Suppressor macrophage (primary cell): ENCODE measurements around the gene LRG1.

ENCODE experiments used
- DNase-seq, 4 experiments: peaks; one replicate each; pipeline ENCODE4 v3.0.0-alpha.2; 2020 to 2022

The LRG1 gene

DNA sequence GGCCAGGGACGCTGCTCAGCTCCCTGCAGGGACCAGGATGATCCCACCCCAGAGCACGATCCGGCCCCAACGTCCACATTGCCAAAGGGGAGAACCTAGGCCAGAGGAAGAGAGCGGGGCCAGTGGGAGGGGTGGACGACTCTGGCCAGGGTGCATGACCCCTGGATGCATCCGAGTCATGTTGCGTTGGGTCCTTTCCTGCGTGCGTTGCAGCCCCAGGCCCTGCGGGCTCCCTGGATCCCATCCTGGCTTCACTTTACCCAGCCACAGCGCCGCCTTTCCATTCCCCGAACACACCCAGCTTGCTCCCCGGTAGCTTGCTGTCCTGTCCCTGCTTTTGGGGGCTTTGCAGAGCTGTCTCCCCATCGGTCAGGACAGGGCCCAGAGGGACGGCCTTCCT is 32.0 kb downstream of the LRG1 start:
- DNase-seq = no peak

DNA sequence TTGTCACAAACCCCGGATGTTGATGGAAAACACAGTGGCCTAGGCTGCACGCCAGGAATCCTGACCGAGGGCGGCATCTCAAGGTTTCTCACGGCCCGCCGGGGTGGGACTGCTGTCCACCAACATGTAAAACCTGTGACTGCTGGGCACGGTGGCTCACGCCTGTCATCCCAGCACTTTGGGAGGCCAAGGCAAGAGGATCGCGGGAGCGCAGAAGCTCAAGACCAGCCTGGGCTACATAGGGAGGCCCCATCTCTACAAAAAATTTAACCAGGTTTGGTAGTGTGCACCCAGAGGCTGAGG is 32.7 kb downstream of the LRG1 start:
- no peak for DNase-seq

DNA sequence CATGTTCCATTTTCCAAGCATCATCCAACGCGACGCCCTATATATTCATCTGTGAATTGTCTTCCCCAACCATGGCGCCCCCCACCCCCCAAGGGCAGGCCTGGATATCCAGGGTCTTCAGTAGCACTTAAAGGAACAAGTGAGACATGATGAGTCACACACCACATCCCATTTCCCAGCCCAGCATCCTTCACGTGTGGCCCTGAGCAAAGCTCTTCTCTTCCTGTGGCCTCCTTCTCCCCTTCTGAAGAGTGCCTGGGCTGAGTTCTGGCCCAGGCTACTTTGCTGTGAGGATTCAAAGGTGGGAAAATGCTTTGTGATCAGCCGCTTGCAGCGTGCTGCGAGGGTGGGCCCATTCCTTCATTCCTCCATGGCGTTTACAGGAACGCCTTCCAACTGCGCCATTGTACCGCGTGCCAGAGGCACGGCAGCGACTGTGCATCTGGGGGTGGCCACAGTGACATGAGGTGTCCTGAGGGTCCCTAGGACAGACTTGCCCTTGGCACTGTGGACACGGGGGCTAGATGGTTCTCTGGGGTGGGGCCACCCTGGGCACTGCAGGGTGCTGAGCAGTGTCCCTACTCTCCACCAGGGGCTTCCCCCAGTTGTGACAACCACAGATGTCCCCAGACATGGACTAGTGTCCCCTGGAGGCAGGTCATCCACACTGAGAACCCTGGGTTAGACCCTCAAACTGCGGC is 33.2 kb downstream of the LRG1 start:
- peak; percentile 38 to 68 (median 63) for DNase-seq

DNA sequence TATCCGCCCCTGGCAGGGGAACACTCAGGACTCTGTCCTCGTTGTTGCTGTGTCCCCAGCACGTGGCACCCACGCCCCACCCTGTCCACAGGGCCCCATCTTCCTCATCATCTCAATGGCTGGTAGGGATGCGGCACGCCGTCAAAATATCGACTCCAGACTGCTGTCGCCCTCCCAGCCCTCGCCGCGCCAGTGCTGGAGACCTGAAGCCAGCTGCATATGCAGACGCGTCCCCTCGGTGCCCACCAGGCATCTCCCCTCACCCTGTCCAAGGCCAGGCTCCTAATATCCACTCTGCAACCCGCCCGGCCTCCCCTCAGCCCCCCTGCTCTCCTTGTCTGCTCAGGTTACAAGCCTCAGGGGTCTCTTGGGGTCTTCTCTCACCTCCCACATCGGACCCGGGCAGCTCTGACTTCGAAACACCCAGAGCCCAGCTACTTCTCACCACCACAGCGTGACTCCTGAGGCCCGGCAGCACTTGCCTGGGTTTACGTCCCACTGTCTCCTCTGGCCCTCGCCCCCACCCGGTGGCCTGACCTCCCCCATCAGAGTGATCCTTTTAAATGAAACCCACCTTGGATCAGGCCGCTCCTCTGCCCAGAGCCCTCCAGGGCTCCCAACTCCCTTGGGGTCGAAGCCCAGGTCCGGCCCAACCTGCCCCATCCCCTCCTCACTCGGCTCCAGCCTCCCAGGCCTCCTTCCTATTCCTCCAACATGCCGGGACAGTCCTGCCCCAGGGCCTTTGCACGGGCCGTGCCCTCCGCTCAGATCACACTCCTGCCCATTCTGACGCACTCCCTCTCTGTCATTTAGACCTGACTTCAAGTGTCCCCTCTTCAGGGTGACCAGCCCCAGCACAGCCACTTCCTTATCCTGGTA is 34.0 kb downstream of the LRG1 start:
- DNase-seq = no peak

DNA sequence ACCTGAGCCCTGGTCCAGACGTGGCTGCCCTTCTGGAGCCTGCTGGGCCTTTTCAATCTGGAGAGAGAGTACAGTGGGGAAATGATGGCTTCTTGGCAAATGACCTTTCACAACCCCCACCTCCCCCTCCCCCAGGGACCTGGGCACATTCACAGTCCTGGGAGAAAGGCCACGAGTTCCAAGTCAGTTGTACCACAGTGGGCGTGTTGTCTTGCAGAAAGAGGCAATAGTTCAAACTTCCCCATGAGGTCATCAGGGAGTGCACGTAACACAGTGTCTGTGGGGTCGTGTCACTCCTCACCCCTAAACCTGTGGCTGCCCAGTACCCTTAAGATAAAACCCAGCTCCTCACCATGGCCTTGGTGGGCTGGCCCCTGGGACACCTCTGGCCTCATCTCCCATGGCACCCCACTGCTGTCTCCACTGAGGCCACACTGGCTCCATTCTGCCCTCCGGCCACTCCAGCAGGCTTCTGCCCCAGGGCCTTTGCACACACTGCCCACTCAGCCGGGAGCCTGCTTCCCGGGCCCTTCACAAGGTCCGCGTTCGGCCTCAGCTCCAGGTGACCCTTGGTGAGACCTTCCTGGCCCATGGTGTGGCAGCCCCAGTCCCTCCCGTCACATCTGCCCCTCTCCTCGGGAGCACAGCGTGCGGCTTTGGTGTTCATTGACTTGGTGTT is 34.8 kb downstream of the LRG1 start:
- peak; percentile 85 to 95 (median 92) for DNase-seq

DNA sequence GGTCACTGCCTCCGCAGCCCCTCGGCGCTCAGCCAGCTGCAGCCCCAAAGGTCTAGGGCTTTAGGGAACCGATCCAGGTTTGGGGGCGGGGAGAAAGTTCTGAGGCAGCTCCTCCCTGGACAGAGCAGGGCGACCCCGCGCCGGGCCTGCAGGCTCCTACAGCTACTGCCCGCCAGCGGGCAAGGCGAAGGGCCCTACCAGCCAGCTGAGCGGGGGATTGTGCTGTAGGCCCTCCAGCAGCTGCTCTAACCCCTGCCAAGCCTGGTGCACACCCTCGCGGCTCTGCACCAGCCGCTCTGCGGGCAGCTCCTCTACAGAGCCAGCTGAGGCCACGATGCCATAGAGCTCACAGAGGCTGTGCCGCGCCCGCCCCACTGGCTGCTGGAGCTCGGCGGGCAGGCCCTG is 35.5 kb downstream of the LRG1 start:
- DNase-seq = no peak

DNA sequence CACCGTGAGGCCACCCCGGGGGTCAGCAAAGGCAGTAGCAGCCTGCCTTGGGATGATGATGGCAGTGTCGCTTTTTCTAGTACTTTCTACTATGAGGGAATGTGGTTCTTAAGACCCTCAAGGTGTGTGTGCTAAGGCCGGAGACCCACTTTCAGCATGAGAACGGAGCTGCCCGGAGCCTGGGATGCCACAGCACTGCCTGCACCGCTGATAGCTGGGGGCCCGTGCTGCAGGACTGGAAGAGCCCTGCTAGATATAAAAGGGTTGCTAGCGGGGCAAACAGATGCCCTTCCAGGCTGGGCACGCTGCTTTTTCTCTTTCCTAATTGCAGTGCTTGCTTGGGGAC is 36.0 kb downstream of the LRG1 start:
- DNase-seq = no peak

DNA sequence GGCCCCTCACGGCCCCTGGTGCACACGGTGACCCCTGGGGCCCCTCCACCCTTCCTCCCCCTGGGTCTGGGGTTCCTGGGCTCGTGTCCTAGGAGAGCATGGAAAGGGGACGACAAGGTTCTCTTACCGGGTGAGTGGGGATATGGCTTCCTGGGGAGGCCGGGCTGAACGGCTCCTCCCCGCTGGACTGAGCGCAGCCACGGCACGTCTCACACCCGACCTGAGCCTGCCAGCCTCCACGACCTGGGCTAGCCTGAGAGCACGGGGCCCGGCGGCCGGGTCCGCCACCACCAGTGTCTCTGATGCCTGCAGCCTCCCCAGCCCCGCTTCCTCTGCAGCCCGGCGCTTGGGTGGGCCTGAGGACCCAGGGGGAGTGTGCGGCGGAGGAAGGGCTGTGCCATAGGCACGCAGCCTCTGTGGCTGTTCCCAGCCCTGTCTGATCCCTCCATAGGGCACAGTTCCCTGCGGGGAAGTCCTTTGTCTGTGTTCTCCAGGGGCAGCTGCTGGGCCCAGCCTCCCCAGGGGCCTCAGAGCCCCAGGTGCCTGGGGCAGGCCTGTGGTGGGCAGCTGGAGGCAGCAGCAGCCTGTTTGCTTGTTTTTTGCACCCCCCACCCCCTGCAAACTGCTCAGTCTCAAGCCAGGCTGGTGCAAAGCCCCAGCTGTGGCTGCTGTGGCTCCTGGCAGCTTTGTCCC is 36.6 kb downstream of the LRG1 start:
- no peak for DNase-seq

DNA sequence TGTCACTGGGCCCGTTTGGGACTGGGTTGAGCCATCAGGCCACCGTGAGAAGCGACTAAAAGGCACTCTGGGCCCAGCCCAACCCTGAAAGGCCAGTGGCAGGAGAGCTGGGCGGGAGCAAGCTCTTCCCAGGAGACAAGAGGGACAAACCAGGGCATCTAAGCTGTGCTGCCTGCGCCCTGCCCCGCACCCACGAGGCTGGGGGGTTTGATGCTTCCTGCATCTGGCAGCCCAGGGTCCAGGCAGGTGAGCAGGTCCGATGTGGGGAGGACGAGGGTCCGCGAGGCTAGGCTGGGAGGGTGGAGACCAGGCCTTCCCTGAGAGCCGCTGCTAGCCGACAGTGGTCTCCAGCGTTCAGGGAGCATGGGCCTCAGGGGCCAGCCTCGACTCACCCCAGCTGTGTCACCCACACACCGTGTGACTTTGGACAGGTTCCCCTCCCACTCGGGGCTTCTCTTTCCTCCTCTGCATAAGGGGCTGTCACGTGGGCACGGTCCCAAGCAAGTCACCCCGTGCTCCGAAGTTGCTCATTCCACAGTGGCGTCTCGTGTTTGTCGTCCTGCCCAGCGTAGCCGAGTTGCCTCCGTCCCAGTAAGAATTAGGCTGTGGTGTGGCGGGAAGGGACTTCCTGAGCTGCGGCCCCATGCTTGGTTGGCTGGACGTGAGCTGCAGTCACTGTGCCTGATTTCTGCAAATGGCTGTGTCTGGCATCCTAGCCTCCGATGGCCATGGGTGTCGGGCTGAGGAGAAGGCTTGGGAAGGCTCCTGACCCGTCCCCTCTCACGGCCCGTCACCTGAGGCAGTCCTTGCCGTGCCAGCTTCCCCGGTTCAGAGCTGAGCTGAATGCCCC is 37.3 kb downstream of the LRG1 start:
- DNase-seq = peak in 2 of 4 experiments; percentile 26 to 28

DNA sequence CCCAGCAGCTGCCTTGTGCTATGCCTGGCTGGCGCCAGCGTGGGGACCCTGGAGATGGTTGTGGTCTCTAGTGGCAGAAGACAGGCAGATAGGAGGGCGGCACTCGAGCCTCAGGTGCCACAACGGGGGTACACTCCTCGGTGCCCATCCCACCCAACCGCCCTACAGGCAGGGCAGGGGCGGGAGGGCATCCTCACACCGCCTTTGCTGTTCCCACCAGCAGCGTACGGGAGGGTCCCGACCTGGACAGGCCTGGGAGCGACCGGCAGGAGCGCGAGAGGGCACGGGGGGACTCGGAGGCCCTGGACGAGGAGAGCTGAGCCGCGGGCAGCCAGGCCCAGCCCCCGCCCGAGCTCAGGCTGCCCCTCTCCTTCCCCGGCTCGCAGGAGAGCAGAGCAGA is 38.1 kb downstream of the LRG1 start:
- DNase-seq = no peak

DNA sequence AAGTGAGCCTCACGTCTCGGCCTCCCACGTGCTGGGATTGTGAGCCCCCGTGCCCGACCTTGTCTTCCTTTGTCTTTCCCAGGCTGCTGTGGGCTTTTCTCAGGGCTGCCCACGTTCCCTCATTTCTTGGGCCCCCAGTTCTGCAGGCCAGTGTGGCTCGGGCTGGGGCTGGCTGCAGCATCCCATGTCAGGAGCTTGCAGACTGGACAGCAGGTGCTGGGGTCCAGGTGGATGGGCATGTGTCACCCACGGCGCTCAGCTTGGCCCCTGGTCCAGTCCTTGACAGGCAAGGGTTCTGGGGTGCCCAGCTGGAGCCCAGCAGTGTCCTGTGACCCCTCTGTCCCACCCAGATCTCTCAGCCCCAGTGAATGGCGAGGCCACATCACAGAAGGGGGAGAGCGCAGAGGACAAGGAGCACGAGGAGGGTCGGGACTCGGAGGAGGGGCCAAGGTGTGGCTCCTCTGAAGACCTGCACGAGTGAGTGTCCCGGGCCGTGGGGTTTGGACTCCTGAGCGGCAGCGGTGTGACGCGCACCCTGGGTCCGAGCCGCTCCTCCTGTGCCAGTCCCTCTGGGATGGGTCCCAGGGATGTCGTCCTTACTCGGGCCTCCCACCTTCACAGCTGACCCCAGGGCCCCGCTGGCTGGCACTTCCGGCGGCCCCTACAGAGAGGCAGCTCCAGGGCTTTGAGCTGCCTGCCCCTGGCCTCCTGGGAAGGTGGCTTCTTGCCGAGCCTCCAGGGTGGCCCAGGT is 38.8 kb downstream of the LRG1 start:
- DNase-seq = no peak

DNA sequence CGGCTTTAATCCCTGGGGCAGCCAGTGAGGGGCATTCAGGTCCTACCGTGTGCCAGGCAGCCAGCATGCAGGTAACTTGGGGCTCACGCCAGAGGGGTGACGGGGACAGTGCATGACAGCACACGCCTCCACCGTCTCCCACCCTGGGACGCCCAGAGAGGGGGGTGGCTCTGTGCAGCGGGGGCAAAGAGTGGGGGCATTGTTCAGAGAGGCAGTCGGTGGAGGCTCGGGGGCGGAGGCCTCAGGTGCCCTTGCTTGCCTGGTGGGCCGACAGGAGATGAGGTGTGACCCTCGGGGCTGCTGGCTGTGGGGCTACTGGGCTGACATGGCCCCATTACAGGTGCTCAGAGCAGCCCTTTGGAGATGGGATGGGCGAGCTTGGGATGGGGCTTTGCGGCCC is 40.0 kb downstream of the LRG1 start:
- DNase-seq = no peak

DNA sequence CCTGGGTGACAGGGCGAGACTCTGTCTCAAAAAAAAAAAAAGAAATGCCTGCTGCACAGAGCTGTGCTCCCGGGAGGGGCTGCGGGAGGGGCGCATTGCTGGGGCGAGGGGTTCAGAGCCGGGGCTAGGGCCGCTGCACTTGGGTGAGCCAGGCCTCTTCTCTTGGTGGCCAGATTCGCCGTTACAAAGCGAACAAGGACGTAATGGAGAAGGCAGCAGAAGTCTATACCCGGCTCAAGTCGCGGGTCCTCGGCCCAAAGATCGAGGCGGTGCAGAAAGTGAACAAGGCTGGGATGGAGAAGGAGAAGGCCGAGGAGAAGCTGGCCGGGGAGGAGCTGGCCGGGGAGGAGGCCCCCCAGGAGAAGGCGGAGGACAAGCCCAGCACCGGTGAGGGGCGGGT is 40.5 kb downstream of the LRG1 start:
- no peak for DNase-seq

DNA sequence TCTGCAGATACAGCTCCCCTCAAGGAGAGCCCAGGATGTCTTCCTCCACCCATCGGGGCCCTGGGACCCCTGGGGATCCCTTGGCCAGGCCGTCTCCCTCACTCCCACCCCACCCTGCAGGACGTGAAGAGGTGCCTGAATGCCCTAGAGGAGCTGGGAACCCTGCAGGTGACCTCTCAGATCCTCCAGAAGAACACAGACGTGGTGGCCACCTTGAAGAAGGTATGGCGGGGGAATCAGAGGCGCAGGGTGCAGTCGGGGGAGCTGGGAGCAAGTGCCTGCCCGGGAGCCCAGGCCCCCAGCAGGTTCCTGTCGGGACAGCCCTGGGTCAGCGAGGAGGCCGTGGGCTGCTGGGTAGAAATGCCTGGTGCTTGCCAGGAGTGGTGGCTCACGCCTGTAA is 41.1 kb downstream of the LRG1 start:
- no peak for DNase-seq

DNA sequence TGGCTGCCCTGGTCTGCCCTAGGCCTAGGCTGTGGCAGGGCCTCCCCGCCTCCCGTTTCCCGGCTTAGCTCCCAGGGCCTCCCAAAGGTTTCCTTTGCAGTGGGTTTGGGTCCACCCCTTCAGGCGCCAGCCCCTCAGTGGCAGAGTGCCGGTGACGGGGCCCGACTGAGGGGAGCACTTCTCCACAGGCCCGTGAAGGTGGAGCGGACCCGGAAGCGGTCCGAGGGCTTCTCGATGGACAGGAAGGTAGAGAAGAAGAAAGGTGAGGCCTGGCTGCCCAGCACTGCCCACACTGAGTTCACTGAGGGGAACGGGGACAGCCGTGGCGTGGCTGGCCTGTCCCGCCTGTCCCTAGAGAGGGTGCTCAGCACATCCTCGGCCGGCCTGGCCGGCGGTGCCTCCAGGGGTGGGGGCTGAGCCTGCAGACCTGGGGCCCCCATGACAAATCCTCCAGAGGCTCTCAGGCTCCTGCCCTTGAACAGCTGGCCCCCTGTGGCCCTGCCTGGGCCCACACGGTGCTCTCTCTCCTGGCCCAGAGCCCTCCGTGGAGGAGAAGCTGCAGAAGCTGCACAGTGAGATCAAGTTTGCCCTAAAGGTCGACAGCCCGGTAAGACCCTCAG is 42.0 kb downstream of the LRG1 start:
- no peak for DNase-seq

DNA sequence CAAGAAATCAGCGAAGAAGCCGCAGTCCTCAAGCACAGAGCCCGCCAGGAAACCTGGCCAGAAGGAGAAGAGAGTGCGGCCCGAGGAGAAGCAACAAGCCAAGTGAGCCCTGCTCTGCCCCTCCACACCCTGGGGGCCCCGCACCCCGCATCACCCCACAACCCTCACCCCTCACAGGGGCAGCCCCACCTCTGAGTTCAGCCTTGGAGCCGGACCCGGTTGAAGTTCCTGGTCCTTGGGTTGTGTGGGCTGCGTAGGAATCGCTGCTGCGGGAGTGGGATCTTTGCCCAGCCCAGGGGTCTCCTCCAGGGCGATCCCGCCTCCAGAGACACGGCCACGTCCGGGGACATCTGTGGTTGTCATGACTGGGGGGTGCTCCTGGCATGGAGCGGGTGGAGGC is 43.5 kb downstream of the LRG1 start:
- no peak for DNase-seq

DNA sequence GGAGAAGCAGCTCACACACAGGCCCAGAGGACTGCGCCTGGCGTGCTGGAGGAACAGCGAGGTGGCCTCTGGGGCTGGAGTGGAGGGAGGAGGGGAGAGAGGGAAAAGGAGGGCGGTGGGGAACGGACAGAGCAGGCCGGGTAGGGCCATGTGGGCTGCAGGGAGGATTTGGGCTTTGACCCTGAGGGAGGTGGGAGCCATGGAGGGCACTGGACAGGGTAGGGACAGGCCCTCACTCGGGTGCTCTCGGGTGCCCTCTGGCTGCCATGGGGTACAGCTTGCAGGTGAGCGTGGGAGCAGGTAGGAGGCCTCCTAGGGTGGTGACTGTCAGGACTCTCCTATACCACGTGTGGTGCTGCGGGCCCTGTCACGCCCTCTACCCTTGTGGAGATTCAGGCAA is 44.4 kb downstream of the LRG1 start:
- no peak for DNase-seq

DNA sequence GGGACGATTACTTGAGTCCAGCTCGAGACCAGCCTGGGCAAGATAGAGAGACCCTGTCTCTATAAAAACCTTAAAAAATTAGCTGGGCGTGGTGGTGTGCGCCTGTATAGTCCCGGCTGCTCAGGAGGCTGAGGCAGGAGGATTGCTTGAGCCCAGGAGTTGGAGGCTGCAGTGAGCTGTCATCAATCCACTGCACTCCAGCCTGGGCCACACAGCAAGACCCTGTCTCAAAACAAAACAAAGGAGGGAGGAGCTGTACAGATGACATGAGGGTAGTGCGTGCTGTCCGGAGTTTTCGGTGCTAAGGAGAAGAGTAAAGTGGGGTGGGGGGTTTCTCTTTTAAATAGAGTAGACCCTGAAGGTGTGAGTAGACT is 45.2 kb downstream of the LRG1 start:
- no peak for DNase-seq

DNA sequence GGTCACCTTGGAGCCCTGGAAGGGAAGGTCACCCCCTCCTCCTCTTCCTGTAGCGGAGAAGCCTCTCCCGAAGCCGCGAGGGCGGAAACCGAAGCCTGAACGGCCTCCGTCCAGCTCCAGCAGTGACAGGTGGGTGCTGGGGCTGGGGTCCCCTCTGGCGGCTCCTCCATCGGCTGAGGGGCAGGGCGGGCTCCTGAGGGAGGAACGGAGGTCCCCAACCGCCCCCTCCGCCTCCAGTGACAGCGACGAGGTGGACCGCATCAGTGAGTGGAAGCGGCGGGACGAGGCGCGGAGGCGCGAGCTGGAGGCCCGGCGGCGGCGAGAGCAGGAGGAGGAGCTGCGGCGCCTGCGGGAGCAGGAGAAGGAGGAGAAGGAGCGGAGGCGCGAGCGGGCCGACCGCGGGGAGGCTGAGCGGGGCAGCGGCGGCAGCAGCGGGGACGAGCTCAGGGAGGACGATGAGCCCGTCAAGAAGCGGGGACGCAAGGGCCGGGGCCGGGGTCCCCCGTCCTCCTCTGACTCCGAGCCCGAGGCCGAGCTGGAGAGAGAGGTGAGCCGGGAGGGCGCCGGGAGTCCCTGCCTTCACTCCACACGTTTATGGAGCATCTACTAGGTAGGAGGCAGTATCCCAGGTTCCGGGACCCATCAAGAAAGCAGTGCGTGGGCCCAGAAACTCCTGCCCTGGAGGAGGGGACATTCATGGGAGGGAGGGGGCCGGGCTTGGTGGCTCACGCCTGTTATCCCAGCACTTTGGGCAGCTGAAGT is 45.7 kb downstream of the LRG1 start:
- DNase-seq = no peak
